Astrocyte (in vitro differentiated cells and primary cell): Measurements from ENCODE around the gene PRMT9.

Experiments
- CTCF ChIP-seq: IDR thresholded peaks from 2 replicates; pipeline ENCODE4 v1.5.1; 2011; ENCODE audit warnings: low read depth, mild to moderate bottlenecking, inconsistent platforms, low read length, moderate library complexity; ENCODE audit not compliant: insufficient read depth
- EZH2 ChIP-seq: IDR thresholded peaks from 2 replicates; pipeline ENCODE4 v1.6.1; 2012; ENCODE audit warnings: mild to moderate bottlenecking, low read length, inconsistent platforms; ENCODE audit not compliant: insufficient read depth

GRCh38 chr4:147628415-147628814, 55.5 kb downstream of the PRMT9 start:
- TF ChIP-seq CTCF, result no peak
- no peak for TF ChIP-seq EZH2
